SIG-M5 treated with dmso at 0.1 percent for 504 hours (cell line): ENCODE measurements around the gene BICRA.
"Not testable (repeated sequence)": the region's sequence is repeated elsewhere in the genome, so short reads cannot be mapped to it uniquely, and the experiment has no call there.

Source experiments
- DNase-seq: peaks from one replicate; lab custom pipeline; 2025; ENCODE audit not compliant: unreplicated experiment; lab: John Stamatoyannopoulos, UW

Gene BICRA

DNA sequence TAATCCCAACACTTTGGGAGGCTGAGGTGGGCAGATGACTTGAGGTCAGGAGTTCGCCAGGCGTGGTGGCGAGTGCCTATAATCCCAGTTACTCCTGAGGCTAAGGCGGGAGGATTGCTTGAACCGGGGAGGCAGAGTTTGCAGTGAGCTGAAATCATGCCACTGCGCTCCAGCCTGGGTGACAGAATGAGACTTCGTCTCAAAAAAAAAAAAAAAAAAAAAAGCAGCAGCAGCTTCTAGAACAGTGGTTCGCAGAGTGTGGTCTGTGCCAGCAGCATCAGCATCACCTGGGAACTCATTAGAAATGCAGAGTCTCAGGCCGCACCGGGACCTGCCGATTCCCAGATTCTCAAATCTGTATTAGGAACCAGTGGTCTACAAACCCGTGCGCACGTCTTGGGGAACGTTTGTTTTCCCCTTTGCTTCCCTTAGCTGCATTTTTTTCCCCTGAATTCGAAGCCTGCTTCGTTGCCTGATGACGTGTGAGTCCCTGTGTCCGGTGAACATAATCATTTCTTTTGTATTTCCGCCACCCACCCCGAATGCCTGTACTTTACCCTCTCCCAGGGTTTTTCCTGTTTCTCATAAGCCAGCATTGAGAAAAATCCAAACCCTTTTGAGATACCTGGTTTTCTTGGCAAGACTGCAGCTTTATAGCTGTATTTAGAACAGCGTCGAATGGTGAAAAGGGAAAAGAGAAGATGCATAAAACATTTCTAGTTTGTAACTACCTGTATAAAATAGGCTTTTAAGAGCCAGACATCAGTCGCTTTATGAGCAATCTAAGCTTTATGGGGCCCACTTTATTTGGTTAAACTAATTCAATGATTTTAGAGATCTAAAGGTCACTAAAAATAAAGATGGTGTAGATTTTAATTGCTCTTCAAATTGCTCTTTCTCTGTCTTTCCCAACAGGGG, 49.8 kb downstream of the BICRA start:
- DNase-seq, result no peak

DNA sequence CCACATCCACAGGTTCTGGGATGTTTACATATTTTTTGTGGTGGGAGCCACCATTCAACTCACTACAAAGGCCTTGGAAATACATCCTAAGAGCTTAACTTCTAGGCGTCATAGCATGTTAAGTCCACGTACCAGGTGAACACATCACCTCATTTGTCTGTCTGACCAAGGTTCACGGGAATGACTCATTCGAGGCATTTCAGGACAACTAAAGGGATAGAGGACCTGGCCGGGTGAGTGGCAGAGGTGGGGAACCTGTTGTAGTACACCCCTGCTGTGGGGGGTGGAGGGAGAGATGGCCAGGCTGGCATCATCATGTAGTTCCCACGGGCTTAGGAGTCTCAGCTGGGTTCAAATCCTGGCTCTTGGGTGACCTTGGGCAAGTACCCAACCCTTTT, 51.5 kb downstream of the BICRA start:
- no peak for DNase-seq

DNA sequence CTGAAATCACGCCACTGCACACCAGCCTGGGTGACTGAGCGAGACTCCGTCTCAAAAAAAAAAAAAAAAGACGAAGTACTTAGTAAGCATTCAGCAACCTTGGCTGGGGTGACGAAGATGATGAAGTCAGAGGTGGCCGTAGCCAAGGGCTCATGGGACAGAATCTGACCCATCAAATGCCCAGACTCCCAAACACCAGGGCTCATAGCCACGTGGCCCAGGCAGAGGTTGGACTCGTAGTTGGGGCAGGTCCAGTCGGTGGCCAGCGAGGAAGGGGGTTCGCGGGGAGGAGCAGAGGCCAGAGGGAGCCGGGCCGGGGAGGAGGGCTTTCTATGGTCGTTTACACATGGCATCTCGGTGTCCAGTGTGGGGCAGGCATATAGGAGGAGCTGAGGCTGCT, 52.2 kb downstream of the BICRA start:
- no peak for DNase-seq

DNA sequence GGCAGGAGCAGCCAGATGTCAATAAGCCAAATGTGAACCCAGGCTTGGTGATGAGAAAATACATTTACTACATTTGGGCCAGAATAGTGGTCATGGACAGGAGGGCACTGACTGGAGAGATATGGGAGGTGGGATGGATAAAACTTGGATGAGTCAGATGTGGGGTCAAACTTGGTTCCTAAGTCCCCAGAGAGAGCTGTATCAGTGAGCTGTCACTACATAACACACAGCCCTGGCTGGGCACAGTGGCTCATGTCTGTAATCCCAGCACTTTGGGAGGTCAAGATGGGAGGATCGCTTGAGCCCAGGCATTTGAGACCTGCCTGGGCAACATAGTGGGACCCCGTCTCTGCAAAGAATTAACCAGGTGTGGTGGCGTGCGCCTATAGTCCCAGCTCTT, 52.7 kb downstream of the BICRA start:
- no peak for DNase-seq

DNA sequence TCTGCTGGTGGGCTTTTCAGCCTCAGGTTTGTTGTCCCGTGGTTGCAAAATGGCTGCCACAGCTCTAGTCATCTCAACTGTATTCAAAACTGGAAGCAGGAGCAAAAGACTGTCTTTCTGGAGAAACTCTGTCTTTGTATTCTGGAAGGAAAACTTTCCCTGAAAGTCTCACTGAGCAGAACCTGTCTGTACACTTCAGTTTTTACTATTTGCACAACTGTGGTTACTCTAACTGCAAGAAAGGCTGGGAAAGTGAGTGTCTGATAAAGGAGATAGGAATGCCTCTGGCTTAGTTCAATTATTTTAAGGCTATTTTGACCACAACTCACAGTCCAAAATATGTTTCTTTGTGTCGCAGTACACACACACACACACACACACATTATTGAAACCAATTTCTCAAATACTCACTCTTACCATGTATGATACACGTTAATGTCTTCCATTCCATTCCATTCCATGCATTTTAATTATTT, 54.5 kb downstream of the BICRA start:
- DNase-seq, result peak; percentile 56

DNA sequence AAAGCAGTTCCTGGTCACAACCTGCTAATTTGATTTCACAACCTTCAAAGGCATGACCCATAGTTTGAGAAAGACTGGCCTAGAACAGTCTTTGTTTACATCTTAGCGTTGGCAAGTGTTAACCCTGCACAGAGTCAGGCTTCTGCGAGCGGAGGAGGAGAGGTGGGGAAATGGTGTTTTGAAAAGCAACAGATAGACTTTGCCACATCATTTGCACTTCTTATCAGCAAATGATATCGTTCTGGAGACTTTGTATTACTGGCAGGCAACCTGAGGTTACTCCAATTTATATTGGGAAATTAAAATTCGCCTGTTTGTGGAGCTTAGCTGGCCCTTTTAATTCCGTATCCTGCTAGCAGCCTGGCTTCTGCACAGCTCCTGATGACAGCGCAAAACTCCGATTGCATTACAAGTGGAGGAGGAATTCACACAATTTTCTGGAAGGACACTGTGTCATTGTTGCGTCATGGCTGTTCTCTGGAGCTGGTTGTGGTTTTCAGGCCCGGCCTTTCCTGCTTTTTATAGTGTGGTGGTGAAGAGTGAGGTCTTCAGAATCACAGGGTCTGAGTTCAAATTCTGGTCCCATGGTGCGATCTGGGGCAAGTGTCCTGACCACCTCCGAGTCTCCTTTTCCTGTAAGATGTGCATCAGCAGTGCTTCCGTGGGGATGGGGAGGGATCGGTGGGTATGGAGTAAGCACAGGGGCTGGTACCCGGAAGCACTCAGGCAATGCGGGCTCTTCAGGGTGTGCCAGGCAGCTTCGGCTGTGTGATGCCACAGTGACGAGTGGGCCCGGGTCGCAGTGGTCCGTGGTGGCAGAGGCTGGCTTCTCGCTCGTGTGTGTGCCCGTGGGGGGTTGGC, 55.2 kb downstream of the BICRA start:
- peak; percentile 81 for DNase-seq

DNA sequence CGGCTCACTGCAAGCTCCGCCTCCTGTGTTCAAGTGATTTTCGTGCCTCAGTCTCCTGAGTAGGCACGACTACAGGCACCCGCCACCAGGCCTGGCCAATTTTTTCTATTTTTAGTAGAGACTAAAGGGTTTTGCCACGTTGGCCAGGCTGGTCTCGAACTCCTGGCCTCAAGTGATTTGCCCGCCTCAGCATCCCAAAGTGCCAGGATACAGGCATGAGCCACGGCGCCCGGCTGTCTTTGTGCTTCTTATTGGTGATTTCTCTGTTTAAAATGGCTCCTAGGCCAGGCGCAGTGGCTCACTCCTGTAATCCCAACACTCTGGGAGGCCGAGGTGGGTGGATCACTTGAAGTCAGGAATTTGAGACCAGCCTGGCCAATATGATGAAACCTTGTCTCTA, 59.6 kb downstream of the BICRA start:
- DNase-seq, result not testable (repeated sequence)

DNA sequence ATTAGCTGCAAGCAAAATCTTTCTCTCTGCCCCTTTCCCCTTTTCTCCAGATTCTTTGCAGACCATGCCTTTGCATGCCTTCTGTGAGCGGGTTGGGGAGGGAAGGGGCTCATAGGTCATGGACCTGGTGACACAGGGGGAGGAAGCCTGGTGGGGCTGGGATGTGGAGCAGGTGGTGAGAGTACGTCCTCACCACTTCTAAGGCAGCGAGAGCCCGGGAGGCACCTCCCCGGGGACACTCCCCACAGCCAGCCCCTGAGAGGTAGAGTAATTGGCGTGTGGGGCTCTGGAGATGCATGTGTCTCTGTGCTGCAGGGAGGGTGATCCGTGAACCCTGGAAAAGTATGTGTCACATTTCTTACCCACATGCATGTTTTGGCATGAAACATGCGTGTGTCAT, 61.8 kb downstream of the BICRA start:
- DNase-seq, result no peak

DNA sequence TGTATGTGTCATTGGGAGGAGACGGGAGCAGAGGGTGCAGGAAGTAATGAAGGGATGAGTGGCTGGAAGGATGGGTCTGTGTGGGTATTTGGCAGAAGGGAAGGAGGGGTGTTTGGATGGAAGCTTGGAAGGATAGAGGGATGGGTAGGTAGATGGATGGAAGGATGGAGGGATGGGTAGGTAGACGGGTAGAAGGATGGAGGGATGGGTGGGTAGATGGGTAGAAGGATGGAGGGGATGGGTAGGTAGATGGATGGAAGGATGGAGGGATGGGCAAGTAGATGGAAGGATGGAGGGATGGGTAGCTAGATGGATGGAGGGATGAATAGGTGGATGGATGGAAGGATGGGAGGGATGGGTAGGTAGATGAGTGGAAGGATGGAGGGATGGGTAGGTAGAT, 62.6 kb downstream of the BICRA start:
- DNase-seq, result no peak

DNA sequence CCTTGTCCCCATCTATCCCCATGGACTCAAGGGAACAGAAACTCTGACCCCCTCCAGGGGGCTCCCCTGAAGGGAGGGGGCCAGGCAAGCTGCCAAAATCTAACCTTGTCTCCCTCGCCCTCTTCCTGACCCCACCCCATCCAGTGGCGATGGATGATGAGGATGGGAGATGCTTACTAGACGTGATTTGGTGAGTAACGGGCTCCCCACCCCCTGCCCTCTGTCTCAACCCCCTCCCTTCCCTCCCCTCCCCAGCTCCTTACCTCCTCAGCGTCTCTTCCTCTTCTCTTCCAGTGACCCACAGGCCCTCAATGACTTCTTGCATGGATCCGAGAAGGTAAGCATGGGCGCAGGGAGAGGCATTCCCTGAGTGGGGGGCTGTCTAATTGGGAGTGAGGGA, 64.5 kb downstream of the BICRA start:
- no peak for DNase-seq

DNA sequence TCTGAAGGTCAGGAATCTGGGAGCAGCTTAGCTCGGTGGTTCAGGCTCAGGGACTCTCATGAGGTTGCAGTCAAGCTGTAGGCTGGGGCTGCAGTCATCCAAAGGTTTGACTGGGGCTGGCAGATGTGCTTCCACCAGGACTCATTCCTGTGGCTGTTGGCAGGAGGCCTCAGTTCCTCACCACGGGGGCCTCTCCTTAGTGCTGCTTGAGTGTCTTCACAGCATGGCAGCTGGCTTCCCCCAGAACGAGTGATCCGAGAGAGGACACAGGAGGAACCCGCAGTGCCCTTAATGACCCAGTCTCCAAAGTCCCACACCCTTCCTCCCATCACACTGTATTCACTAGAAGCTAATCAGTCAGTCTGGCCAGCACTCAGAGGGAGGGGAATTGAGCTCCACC, 65.6 kb downstream of the BICRA start:
- DNase-seq, result no peak

DNA sequence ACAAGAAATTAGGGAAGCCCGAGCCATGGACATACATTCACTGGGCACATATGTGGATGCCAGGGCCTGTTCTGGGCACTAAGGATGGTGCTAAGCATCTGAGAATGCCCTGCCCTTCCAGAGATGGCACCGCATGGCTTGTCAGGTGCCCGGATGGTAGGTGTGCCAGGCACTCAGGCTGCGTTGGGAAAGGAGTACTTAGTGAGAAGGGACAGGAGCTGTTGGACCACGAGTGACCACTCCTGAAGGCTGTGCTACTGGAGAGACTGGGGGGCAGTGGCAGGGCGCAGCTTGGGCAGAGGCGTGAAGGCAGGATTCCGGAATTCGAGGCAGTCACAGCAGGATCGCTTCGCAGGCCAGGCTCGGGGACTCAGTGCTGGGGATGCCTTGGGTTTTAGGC, 66.3 kb downstream of the BICRA start:
- DNase-seq, result no peak

DNA sequence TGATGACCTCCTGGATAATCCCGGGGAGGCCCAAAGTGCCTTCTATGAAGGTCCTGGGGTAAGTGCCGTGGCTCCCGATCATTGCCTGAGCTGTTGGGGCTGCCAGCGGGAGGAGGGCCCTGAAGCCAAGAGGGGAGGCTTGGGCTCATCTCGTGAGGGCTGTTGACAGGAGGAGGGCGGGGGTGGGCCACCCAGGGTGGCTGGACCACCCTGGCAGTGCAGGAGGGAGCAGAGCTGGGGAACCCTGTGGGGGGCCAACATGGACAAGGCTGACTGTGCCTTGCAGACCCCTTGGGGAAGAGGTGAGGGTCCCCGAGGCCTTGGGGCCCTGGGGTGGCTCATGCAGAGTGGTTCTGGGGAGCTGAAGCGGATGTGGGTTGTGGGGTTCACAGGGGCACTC, 66.9 kb downstream of the BICRA start:
- DNase-seq, result no peak

DNA sequence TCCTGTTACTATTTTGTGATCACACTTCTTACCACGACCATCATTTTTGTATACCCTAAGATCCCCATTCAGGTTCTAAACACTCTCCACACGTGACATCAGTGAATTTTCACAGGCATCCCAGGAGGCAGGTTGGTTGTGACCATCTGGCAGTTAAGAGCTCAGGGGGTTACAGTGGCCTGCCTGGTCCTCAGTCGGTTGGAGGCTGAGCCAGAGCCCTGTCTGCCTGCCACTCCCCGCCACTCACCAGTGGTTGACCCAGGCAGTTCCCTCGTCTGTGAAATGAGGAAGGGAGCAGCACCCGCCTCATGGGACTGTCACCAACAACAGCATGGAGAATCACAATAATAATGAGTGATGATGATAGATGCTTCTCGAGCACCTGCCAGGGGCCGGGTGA, 67.9 kb downstream of the BICRA start:
- DNase-seq, result no peak

DNA sequence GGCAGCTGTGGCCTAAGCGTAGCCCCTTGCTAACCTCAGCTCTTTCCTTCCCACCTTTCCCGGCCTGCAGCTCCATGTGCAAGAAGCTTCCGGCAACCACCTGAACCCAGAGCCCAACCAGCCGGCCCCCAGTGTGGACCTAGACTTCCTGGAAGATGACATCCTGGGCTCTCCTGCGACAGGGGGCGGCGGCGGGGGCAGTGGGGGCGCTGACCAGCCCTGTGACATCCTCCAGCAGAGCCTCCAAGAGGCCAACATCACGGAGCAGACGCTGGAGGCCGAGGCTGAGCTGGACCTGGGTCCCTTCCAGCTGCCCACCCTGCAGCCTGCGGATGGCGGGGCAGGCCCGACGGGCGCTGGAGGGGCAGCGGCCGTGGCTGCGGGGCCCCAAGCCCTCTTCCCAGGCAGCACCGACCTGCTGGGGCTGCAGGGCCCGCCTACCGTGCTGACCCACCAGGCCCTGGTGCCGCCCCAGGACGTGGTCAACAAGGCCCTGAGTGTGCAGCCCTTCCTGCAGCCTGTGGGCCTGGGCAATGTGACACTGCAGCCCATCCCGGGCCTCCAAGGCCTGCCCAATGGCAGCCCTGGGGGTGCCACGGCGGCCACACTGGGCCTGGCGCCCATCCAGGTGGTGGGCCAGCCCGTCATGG, 70.4 kb downstream of the BICRA start:
- DNase-seq, result no peak

DNA sequence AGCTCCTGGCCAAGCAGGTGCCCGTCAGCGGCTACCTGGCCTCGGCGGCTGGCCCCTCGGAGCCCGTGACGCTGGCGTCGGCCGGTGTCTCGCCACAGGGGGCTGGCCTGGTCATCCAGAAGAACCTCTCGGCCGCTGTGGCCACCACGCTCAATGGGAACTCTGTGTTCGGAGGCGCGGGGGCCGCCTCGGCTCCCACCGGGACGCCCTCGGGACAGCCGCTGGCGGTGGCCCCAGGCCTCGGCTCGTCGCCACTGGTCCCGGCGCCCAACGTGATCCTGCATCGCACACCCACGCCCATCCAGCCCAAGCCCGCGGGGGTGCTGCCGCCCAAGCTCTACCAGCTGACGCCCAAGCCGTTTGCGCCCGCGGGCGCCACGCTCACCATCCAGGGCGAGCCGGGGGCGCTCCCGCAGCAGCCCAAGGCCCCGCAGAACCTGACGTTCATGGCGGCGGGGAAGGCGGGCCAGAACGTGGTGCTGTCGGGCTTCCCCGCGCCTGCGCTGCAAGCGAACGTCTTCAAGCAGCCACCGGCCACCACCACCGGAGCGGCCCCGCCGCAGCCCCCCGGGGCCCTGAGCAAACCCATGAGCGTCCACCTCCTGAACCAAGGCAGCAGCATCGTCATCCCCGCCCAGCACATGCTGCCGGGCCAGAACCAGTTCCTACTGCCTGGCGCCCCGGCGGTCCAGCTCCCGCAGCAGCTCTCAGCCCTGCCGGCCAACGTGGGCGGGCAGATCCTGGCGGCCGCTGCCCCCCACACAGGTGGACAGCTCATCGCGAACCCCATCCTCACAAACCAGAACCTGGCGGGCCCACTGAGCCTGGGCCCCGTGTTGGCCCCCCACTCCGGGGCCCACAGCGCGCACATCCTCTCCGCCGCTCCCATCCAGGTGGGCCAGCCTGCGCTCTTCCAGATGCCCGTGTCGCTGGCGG, 71.3 kb downstream of the BICRA start:
- DNase-seq, result no peak

DNA sequence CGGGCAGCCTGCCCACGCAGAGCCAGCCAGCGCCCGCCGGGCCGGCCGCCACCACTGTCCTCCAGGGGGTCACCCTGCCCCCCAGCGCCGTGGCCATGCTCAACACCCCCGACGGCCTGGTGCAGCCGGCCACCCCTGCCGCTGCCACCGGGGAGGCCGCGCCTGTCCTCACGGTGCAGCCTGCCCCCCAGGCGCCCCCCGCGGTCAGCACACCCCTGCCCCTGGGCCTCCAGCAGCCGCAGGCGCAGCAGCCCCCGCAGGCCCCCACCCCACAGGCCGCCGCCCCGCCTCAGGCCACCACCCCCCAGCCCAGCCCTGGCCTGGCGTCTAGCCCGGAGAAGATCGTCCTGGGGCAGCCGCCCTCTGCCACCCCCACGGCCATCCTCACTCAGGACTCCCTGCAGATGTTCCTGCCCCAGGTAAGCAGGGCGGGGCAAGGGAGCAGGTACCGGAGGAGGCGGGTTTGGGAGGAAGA, 72.0 kb downstream of the BICRA start:
- no peak for DNase-seq

DNA sequence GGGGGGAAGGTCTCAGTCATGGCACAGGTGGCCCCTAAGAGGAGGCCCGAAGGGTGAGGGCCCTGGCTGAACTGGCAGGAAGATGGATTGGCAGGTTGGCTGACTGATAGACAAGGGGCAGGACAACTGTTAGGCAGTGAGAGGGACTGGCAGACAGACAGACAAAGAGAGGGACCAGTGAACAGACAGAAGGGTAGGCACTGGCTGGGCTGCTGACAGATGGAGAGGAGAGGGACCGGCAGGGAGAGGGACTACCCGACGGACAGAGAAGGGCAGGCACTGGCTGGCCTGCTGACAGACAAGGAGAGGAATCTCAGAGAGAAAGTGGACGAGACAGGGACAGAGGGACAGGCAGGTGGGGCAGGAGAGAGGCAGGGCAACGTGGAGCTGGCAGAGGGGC, 72.5 kb downstream of the BICRA start:
- DNase-seq, result no peak

DNA sequence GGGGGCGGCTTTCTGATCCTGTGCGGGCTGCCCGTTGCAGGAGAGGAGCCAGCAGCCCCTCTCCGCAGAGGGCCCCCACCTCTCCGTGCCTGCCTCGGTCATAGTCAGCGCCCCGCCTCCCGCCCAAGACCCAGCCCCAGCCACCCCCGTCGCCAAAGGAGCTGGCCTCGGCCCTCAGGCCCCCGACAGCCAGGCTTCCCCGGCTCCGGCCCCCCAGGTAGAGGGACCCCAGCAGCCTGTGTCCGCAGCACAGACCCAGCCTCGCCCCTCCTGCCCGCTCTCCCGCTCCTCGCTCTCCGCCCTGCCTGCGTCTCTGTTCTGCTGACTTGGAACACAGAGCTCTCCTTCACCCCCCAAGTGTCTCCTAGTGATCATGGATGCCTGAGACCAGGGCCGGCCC, 73.0 kb downstream of the BICRA start:
- DNase-seq, result no peak

DNA sequence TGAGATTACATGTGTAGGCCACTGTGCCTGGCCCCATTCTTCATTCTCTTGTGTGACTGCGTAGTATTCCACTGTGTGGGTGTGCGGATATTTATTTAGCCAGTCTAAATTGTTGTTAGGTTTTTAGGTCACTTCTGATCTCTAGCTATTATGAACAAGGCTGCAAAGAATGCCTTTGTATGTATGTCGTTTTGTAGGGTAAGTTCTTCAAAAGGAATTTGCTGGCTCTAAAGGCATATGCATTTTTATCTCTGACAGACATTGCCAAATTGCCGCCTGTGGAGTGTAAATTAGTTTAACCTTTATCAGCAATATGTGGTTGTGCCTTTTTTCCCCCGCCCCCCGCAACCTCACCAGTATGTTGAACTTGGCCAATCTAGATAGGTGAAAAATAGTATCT, 74.0 kb downstream of the BICRA start:
- no peak for DNase-seq
